Inferior parietal cortex (tissue), 1 donor: ENCODE results near the gene NAA38.
"Not testable (repeated sequence)": the region's sequence is repeated elsewhere in the genome, so short reads cannot be mapped to it uniquely, and the experiment has no call there.

Experiments used
- DNase-seq: peaks from one replicate; pipeline ENCODE4 v3.0.0-alpha.2; 2016; ENCODE audit errors: extremely low spot score

NAA38 gene

DNA sequence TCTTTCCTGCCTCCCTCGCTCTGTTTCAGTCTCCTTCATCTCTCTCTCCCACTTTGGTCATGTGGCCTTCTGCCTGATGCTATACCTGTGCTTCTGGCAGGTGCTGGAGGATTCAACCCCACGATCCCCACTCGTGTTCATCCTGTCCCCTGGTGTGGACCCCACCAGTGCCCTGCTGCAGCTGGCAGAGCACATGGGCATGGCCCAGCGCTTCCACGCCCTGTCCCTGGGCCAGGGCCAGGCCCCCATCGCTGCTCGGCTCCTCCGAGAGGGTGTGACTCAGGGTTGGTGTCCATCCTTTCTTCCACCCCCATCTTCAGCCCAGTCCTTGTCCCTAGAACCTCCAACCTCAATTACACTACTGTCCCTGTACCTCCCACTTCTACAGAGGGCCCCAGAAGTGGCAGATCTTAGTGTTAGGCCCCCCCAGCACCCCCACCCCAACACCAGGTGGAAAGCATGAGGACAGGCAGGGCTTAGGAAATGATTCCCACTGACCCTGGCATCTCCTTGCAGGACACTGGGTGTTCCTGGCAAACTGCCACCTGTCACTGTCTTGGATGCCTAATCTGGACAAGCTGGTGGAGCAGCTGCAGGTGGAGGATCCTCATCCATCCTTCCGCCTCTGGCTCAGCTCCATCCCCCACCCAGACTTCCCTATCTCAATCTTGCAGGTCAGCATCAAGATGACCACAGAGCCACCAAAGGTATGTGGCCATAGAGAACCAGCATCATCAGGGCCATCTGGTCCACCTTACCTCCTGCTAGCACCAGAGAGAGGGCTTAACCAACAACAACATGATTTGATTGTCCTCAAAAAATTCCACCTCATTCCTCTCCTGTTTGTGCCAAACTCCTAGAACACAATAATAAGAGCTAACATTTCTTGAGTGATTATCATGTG, 33.1 kb downstream of the NAA38 start:
- DNase-seq, result no peak

DNA sequence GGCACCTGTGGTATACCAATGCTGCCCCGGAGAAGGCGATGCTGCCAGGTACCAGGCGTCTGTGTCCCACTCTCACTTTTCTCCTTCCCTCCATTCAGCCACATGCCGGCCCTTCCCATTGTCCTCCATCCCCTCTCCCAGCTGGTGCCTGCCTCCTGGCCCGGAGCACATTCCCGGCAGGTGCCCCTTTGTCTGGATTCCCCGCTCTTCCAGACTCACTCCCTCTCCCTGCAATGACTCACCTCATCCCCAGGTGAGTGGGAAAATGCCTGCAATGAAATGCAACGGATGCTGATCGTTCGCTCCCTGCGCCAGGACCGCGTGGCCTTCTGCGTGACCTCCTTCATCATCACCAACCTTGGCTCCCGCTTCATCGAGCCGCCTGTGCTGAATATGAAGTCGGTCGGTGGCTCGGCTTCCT, 33.8 kb downstream of the NAA38 start:
- no peak for DNase-seq

DNA sequence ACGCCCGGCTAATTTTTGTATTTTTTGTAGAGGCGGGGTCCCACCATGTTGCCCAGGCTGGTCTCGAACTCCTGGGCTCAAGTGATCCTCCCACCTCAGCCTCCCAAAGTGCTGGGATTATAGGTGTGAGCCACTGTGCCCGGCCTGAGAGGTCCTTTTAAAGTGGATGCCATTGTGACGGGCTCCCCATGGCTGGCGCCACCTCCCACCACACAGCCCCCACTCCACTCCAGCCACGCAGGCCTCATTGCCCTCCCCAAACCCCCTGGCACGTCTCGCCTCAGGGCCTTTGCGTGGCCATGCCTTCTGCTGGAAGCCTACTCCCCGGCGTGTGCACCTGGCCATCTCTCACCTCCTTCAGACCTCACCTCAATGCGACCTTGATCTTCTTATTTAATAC, 35.2 kb downstream of the NAA38 start:
- DNase-seq, result no peak

DNA sequence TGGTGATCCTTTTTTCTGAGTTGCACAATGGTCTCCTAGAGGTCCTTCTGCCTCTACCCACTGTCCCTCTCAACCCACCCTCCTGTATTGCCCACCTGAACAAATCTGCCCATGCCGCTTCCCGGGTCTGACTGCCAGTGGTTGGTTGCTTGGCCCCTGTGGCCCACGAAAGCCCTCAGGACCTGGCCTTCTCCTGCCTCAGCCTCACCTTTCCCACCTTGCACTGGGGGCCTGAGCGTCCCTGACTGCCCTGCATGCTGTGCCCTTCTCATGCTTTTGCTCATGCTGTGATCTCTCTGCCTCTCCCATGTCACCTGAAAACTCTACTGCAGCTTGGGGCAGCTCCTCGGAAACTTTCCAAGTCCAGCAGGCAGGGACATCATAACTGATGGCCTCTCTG, 37.1 kb downstream of the NAA38 start:
- DNase-seq, result no peak

DNA sequence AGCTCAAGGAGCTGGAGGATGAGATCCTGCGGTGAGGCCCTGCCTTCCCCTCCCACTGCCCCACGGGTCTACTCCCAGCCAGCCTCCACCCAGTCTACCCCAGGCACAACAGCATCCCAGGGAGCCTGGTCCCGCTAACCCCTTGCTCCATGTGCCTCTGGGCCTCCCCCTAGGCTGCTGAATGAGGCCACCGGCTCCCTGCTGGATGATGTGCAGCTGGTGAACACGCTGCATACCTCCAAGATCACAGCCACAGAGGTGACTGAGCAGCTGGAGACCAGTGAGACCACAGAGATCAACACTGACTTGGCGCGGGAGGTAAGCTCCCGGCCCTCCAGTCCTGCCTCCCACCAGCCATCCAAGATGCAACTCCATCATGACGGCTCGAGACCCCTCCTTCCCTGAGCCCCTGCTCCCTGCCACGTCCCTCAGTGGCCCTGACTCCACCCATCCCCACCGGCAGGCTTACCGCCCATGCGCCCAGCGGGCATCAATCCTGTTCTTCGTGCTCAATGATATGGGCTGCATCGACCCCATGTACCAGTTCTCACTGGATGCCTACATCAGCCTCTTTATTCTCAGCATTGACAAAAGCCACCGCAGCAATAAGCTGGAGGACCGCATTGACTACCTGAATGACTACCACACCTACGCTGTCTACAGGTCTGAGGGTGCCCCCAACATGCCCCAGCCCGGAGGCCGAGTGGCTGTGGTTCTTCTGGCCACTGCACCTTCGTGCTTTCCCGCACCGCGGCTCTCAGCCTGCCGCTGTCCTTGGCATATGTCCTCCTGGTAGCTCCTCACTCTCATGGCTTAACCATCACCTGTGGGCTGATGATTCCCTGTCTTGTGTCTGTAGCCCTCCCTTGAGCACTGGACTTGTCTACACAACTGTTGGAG, 38.4 kb downstream of the NAA38 start:
- no peak for DNase-seq

DNA sequence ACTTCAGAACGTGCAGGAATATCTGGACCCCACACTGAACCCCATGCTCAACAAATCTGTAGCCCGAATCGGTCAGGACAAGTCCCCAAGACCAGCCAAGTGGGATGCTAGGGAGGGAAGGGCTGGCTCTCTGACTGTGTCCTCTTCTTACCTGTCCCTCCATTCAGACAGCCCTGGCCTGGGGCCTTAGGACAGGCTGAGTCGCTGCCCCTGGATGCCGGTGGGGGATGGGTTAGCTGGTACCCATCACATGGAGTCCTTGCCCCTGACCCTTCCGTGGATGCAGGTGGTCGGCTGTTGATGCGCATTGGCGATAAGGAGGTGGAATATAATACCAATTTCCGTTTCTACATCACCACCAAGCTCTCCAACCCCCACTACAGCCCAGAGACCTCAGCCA, 39.3 kb downstream of the NAA38 start:
- DNase-seq, result no peak

DNA sequence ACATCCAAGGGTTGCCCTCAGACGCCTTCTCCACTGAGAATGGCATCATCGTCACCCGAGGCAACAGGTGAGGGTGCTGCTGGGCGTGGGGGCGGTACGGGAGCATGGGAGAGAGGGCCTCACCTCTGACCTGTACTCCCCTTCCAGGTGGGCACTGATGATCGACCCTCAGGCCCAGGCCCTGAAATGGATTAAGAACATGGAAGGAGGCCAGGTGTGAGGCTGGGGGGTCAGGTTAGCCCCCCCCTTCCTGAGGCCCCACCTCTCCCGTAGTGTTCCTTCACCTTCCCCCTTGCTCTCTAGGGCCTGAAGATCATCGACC, 39.8 kb downstream of the NAA38 start:
- DNase-seq, result no peak

DNA sequence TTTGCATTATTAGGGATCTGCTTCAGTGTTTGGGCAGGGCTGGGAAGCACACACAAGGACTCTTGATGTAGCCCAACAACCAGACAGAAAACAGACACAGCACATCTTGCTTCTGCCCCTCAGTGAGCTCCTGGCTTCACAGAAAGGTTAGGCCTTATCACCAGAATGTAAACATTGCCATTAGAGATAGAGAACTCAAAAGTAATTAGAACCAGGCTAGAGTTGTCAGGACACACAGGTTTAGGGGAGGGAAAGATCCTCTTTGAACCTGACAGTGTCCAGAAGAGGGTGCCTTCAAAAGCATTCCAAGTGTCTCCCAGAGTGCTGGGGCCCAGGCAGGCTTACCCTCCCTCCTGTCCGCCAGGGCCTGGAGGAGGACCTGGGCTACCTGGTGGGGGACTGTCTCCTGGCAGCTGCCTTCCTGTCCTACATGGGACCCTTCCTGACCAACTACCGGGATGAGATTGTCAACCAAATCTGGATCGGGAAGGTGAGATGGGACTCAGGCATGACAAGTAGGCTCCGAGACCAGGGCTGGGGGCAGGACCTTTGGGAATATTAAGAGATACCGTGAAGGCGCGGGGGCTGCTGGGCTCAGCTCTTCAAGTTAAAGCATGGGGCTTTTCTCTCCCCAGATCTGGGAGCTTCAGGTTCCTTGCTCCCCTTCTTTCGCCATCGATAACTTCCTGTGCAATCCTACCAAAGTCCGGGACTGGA, 40.3 kb downstream of the NAA38 start:
- no peak for DNase-seq

DNA sequence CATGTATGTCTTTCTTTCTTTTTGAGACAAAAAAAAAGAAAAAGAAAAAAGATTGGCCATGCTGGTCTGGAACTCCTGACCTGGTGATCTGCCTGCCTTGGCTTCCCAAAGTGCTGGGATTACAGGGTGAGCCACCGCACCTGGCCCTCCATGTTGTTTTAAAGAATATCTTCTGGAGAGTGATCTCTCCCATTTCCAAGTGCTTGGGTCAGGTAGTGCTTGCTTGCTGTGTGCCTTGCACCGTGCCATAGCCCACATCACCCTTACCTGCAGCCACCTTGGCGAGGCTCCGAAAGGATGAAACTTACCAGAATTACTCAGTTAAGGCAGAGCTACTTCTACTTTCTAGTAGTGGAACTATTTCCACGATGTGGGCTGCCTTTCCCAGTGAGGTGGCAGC, 42.4 kb downstream of the NAA38 start:
- DNase-seq, result no peak

DNA sequence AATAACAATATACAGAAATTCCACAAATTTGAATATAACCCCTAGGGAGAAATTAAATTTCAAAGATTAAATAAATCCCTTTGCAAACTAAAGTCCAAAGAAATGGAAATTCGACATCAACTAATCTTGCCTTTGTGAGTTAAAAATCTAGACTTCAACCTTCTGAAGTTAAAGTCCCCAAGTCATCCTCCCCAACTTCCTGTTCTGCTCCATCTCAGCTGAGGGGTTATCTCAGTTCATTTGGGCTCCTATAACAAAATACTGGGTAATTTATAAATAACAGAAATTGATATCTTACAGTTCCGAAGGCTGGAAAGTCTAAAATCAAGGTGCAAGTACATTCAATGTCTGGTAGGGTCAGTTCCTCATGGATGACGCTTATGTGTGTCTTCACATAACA, 46.1 kb downstream of the NAA38 start:
- DNase-seq, result no peak

DNA sequence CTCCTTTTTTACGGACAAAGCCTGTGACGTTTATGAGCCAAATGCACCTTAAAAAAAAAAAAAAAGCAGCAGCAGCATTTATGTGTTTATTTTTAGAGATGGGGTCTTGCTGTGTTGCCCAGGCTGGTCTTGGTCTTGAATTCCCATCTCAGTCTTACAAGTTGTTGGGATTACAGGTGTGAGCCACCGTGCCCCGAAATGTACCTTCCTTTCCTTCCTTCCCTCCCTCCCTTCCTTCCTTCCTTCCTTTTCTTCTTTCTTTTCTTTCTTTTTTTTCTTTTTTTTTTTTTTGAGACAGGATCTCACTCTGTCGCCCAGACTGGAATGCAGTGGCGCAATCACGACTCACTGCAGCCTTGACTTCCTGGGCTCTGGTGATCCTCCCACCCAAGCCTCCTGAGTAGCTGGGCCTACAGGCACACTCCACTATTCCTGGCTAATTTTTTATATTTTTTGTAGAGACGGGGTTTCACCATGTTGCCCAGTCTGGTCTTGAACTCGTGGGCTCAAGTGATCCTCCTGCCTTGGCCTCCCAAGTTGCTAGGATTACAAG, 47.5 kb downstream of the NAA38 start:
- DNase-seq, result not testable (repeated sequence)

DNA sequence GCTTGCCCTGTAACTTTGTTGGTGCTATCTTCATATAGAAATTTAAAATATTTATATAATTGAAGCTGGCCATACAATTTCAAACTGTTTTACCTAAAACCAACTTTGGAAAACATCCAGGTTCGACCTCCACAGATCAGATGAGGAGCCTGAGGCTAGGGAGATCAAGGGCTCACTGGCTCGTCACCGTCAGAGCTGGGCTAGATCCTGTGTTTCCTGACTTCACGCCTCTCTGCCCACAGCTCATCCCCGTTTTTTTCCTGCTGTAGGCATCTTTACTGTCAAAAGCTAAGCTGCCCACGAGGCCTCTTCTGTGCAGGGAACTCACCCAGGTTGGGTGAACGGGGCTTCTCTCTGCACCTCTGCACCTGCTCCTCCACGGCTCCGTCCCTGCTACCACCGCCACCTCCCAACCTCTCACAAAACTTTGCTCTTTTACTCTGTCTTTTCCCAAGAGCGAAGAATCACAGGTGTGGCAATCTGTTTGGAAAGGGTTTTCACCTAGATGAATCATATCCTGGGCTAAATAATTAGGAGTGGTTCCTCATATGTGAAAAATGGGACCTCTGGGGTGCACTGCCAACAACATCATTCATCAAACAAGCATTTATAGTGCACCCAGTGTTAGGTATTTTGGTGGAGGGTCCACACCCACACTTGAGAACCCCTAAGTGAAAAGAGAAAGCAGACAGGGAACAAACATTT, 48.1 kb downstream of the NAA38 start:
- no peak for DNase-seq

DNA sequence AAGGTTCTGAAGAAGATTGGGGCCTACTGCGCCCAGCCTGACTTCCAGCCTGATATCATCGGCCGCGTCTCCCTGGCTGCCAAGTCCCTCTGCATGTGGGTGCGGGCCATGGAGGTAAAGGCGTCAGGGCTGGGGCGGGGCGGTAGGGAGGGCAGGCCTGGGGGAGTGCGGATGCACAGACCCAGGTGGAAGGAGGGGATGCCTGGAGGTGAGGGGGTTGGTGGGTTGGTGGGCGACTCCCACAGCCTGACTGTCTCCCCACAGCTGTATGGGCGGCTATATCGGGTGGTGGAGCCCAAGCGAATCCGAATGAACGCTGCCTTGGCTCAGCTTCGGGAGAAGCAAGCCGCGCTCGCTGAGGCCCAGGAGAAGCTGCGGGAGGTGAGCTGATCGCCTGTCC, 50.2 kb downstream of the NAA38 start:
- DNase-seq, result no peak
